ENCODE measurements around the gene PIK3CG. TPM values are rescaled to one million over a fixed set of nuclear protein-coding genes. Genes with fewer than 3 reads are reported as not detected.
"Not testable (repeated sequence)": the region's sequence is repeated elsewhere in the genome, so short reads cannot be mapped to it uniquely, and the experiment has no call there.

The PIK3CG gene
- total RNA-seq, 1 donor from 2014 or later, result 2.4 TPM

DNA sequence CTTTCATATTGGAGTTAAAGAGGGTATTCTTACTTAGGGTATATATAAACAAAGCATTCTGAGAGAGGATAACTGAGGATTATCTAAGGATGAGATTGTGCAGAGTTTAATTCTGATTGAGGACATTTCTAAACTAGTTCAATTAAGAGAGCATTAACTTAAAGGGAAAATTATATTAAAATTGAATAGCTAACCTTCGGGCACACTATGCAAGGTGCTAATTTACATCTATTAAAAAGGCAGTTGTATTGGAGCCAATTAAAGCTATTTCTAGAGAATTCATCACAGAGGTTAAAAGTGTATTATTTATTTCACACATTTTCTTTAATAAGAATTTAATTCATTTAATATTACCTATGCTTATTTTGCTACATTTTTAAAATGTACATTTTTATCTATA, 17.0 kb upstream of the PIK3CG start:
- TF ChIP-seq, protein P1, sequence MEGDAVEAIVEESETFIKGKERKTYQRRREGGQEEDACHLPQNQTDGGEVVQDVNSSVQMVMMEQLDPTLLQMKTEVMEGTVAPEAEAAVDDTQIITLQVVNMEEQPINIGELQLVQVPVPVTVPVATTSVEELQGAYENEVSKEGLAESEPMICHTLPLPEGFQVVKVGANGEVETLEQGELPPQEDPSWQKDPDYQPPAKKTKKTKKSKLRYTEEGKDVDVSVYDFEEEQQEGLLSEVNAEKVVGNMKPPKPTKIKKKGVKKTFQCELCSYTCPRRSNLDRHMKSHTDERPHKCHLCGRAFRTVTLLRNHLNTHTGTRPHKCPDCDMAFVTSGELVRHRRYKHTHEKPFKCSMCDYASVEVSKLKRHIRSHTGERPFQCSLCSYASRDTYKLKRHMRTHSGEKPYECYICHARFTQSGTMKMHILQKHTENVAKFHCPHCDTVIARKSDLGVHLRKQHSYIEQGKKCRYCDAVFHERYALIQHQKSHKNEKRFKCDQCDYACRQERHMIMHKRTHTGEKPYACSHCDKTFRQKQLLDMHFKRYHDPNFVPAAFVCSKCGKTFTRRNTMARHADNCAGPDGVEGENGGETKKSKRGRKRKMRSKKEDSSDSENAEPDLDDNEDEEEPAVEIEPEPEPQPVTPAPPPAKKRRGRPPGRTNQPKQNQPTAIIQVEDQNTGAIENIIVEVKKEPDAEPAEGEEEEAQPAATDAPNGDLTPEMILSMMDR (IDR thresholded peaks at IDR 0.05; ENCODE audit: unreplicated experiment), result no peak
- no peak overlapping the region for H3K4me3 Mint-ChIP-seq (ENCODE audit: unreplicated experiment)
- no peaks in the 10 kb centered on the region for H3K27me3 Mint-ChIP-seq (ENCODE audit: unreplicated experiment)
- H3K4me1 Mint-ChIP-seq (ENCODE audit: unreplicated experiment), result no peaks in the 10 kb centered on the region
- DNase-seq (ENCODE audit: low spot score), result no peak
- no peaks in the 10 kb centered on the region for H3K36me3 Mint-ChIP-seq (ENCODE audit: low read depth, unreplicated experiment)
- H3K27ac Mint-ChIP-seq (ENCODE audit: unreplicated experiment), result no peak overlapping the region
- H3K9me3 Mint-ChIP-seq (ENCODE audit: unreplicated experiment), result no peaks in the 10 kb centered on the region

DNA sequence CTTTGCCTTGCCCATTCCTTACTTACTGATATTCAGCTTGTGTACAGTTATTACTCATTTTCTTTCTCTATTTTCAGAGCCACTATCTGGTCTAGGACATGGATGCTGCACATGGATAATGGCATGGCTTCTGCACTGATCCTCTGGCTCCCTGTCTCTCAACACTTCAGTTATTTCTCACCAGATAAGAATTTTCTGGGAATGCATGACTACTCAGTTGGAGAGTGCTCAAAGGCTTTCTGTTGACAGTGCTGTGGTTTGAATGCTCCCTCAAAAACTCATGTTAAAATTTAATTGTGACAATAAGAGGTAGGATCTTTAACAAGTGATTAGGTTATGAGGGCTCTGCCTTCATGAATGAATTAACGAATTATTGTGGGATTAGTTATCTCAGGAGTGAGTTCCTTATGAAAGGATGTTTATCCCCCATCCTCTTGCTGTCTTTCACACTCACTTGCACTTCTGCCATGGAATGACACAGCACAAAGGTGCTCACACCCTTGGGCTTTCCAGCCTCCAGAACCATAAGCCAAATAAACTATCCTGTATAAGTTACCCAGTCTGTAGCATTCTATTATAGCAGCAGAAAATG, 16.1 kb upstream of the PIK3CG start:
- TF ChIP-seq, protein P1 (IDR thresholded peaks at IDR 0.05; ENCODE audit: unreplicated experiment), result no peak
- no peak for DNase-seq (ENCODE audit: low spot score)
- no peaks in the 10 kb centered on the region for H3K27me3 Mint-ChIP-seq (ENCODE audit: unreplicated experiment)
- no peaks in the 10 kb centered on the region for H3K36me3 Mint-ChIP-seq (ENCODE audit: low read depth, unreplicated experiment)
- no peak overlapping the region for H3K4me3 Mint-ChIP-seq (ENCODE audit: unreplicated experiment)
- H3K27ac Mint-ChIP-seq (ENCODE audit: unreplicated experiment), result no peak overlapping the region
- H3K4me1 Mint-ChIP-seq (ENCODE audit: unreplicated experiment), result no peaks in the 10 kb centered on the region
- H3K9me3 Mint-ChIP-seq (ENCODE audit: unreplicated experiment), result no peaks in the 10 kb centered on the region

- not testable (repeated sequence) for H3K36me3 Mint-ChIP-seq (ENCODE audit: low read depth, unreplicated experiment); H3K4me1 Mint-ChIP-seq (ENCODE audit: unreplicated experiment); H3K27ac Mint-ChIP-seq (ENCODE audit: unreplicated experiment)
Measured at GRCh38 chr7:106851632-106852031, 13.4 kb upstream of the PIK3CG start.

DNA sequence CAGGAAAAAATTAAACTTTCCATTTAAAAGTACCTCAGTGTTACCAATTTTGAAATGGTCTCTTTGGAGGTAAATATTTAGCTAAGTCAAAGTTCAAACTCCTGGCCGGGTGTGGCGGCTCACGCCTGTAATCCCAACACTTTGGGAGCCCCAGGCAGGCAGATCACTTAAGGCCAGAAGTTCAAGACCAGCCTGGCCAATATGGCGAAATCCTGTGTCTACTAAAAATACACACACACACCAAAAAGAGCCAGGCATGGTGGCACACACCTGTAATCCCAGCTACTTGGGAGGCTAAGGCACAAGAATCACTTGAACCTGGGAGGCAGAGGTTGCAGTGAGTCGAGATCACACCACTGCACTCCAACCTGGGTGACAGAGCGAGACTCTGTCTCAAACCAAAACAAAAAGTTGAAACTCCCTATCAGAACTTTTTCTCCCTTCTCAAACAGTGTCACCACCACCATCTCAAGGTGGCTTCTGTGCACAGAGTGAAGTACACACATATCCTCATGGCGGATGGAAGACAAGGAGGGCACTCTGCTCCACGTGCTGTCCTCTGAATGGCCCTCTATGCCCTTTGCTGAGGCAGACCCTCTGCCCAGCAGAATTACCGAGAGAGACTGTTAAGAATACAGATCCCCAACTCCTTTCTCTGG, 11.7 kb upstream of the PIK3CG start:
- Mint-ChIP-seq H3K9me3 (ENCODE audit: unreplicated experiment) (no peaks in the 10 kb centered on the region), H3K27me3 (ENCODE audit: unreplicated experiment) (peaks cover 3% of the 10 kb centered on the region), H3K4me1 (ENCODE audit: unreplicated experiment) (no peaks in the 10 kb centered on the region), H3K4me3 (ENCODE audit: unreplicated experiment) (no peak overlapping the region), H3K36me3 (ENCODE audit: low read depth, unreplicated experiment) (no peaks in the 10 kb centered on the region), H3K27ac (ENCODE audit: unreplicated experiment) (no peak overlapping the region)
- TF ChIP-seq, protein P1 (IDR thresholded peaks at IDR 0.05; ENCODE audit: unreplicated experiment), result no peak
- no peak for DNase-seq (ENCODE audit: low spot score)

More at GRCh38 chr7:106851632-106852031, 13.4 kb upstream of the PIK3CG start:
- not testable (repeated sequence) for DNase-seq (ENCODE audit: low spot score); H3K4me3 Mint-ChIP-seq (ENCODE audit: unreplicated experiment); H3K9me3 Mint-ChIP-seq (ENCODE audit: unreplicated experiment); H3K27me3 Mint-ChIP-seq (ENCODE audit: unreplicated experiment)

- Mint-ChIP-seq H3K4me1 (ENCODE audit: unreplicated experiment) (no peaks in the 10 kb centered on the region), H3K27ac (ENCODE audit: unreplicated experiment) (no peak overlapping the region), H3K4me3 (ENCODE audit: unreplicated experiment) (no peak overlapping the region), H3K27me3 (ENCODE audit: unreplicated experiment) (peaks cover 5% of the 10 kb centered on the region), H3K36me3 (ENCODE audit: low read depth, unreplicated experiment) (no peaks in the 10 kb centered on the region), H3K9me3 (ENCODE audit: unreplicated experiment) (no peaks in the 10 kb centered on the region)
- TF ChIP-seq, protein P1 (IDR thresholded peaks at IDR 0.05; ENCODE audit: unreplicated experiment), result no peak
- no peak for DNase-seq (ENCODE audit: low spot score)
Measured at GRCh38 chr7:106855540-106856132, 9.4 kb upstream of the PIK3CG start.
